ENCODE measurements around the gene KANK4.
A peak's percentile ranks its signal among the peaks of the same experiment; 100 is the strongest.

The KANK4 gene

DNA sequence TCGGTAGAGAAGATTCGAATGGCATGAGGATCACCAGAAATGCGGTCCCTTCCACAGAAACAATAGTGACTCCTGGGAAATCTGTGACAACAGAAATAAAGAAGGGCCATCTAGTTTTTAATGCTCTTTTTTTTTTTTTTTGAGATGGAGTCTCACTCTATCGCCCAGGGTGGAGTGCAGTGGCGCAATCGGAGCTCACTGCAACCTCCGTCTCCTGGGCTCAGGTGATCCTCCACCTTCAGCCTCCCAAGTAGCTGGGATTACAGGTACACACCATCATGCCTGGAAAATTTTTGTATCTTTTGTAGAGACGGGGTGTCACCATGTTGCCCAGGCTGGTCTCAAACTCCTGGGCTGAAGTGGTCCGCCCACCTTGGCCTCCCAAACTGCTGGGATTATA, 80.7 kb downstream of the KANK4 start:
- no peak for DNase-seq
- TF ChIP-seq, protein P1, sequence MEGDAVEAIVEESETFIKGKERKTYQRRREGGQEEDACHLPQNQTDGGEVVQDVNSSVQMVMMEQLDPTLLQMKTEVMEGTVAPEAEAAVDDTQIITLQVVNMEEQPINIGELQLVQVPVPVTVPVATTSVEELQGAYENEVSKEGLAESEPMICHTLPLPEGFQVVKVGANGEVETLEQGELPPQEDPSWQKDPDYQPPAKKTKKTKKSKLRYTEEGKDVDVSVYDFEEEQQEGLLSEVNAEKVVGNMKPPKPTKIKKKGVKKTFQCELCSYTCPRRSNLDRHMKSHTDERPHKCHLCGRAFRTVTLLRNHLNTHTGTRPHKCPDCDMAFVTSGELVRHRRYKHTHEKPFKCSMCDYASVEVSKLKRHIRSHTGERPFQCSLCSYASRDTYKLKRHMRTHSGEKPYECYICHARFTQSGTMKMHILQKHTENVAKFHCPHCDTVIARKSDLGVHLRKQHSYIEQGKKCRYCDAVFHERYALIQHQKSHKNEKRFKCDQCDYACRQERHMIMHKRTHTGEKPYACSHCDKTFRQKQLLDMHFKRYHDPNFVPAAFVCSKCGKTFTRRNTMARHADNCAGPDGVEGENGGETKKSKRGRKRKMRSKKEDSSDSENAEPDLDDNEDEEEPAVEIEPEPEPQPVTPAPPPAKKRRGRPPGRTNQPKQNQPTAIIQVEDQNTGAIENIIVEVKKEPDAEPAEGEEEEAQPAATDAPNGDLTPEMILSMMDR (IDR thresholded peaks at IDR 0.05): no peak
- H3K9me3 Mint-ChIP-seq: peaks cover 2% of the 10 kb centered on the region
- H3K27me3 Mint-ChIP-seq (ENCODE audit: low read depth, poor library complexity): peaks cover 11% of the 10 kb centered on the region
- no peak overlapping the region for H3K4me3 Mint-ChIP-seq
- H3K27ac Mint-ChIP-seq: peak overlapping the region; percentile 69
- peaks cover 28% of the 10 kb centered on the region for H3K4me1 Mint-ChIP-seq
- H3K36me3 Mint-ChIP-seq (ENCODE audit: low read depth): peaks cover under 1% of the 10 kb centered on the region

DNA sequence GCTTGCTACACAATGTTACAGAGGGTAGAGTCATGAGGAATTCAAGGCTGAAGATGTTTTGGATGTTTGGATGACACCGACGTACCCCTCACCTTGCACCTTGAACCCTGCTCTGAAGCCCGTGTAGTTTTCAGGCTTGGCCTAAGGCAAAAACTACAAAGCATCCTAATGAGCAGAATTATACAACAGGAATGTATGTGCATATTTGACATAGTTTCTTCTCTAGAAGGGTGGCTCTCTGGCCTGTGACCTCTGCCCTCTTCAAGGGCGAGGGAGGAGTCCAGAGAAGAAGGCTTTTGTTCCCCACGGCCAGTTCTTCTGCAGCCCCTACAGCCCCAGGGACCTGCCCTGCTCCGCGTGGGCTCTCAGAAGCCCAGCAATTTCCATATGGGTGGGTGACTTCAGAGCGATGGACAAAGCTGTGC, 81.3 kb downstream of the KANK4 start:
- Mint-ChIP-seq H3K4me1 (peaks cover 32% of the 10 kb centered on the region), H3K36me3 (ENCODE audit: low read depth) (no peaks in the 10 kb centered on the region), H3K27ac (peak overlapping the region; percentile 69), H3K4me3 (no peak overlapping the region), H3K27me3 (ENCODE audit: low read depth, poor library complexity) (peaks cover 11% of the 10 kb centered on the region), H3K9me3 (no peaks in the 10 kb centered on the region)
- TF ChIP-seq, protein P1 (IDR thresholded peaks at IDR 0.05): no peak
- no peak for DNase-seq

GRCh38 chr1:62237361-62237760, 81.9 kb downstream of the KANK4 start:
- no peaks in the 10 kb centered on the region for H3K9me3 Mint-ChIP-seq
- no peak for DNase-seq
- H3K4me1 Mint-ChIP-seq: peaks cover 35% of the 10 kb centered on the region
- no peak overlapping the region for H3K4me3 Mint-ChIP-seq
- no peaks in the 10 kb centered on the region for H3K36me3 Mint-ChIP-seq (ENCODE audit: low read depth)
- H3K27me3 Mint-ChIP-seq (ENCODE audit: low read depth, poor library complexity): peaks cover 11% of the 10 kb centered on the region
- H3K27ac Mint-ChIP-seq: no peak overlapping the region
- TF ChIP-seq, protein P1 (IDR thresholded peaks at IDR 0.05): no peak

DNA sequence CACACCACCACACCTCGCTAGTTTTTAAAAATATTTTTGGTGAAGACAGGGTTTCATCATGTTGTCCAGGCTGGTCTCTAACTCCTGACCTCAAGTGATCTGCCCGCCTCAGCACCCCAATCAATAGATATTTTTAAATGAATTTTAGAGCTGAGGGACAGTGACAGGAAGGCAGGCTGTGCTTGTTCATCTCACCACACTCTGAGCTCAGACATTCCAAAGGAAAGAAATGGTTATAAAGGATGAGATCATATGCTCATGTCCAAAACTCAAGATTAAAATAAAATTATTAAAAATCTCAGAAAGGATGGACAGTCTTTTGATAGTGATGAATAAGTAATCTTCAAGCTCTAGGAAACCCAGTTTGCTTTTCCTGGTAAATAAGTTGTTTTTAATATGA, 83.7 kb downstream of the KANK4 start:
- H3K36me3 Mint-ChIP-seq (ENCODE audit: low read depth): no peaks in the 10 kb centered on the region
- peaks cover 14% of the 10 kb centered on the region for H3K27me3 Mint-ChIP-seq (ENCODE audit: low read depth, poor library complexity)
- H3K27ac Mint-ChIP-seq: no peak overlapping the region
- peaks cover 26% of the 10 kb centered on the region for H3K4me1 Mint-ChIP-seq
- no peak overlapping the region for H3K4me3 Mint-ChIP-seq
- no peaks in the 10 kb centered on the region for H3K9me3 Mint-ChIP-seq
- TF ChIP-seq, protein P1 (IDR thresholded peaks at IDR 0.05): no peak
- no peak for DNase-seq

DNA sequence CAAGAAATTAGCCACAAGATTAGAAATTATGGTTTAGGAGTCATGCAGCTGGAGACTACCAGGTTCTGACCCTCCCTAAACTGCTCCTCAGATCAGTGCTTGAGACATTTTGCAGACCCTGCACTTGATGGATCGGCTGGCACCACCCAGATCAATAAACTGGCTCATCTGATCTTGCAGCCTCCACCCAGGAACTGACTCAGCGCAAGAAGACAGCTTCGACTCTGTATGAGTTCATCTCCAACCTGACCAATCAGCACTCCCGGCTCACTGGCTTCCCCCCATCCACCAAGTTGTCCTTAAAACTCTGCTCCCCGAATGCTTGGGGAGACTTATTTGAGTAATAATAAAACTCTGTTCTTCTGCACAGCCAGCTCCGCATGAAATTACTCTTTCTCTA, 84.5 kb downstream of the KANK4 start:
- peaks cover 33% of the 10 kb centered on the region for H3K4me1 Mint-ChIP-seq
- no peaks in the 10 kb centered on the region for H3K36me3 Mint-ChIP-seq (ENCODE audit: low read depth)
- no peak for DNase-seq
- H3K9me3 Mint-ChIP-seq: no peaks in the 10 kb centered on the region
- no peak overlapping the region for H3K4me3 Mint-ChIP-seq
- TF ChIP-seq, protein P1 (IDR thresholded peaks at IDR 0.05): no peak
- no peak overlapping the region for H3K27ac Mint-ChIP-seq
- H3K27me3 Mint-ChIP-seq (ENCODE audit: low read depth, poor library complexity): peaks cover 14% of the 10 kb centered on the region

GRCh38 chr1:62233926-62234450, 85.2 kb downstream of the KANK4 start:
- Mint-ChIP-seq H3K4me1 (peaks cover 40% of the 10 kb centered on the region), H3K4me3 (no peak overlapping the region), H3K36me3 (ENCODE audit: low read depth) (no peaks in the 10 kb centered on the region), H3K9me3 (no peaks in the 10 kb centered on the region), H3K27me3 (ENCODE audit: low read depth, poor library complexity) (peaks cover 14% of the 10 kb centered on the region), H3K27ac (peak overlapping the region; percentile 14)
- DNase-seq: no peak
- TF ChIP-seq, protein P1 (IDR thresholded peaks at IDR 0.05): no peak
